Neutrophil (primary cell): ENCODE results near the gene INTS1.

Experiments used
- H3K27ac ChIP-seq: fragments of 200-600 bp; sonication (generic); 2 replicates; pipeline ENCODE4 v1.5.1; 2016; ENCODE audit warnings: mild to moderate bottlenecking, moderate library complexity
- H3K27me3 ChIP-seq: fragments of 200-600 bp; sonication (generic); 2 replicates; pipeline ENCODE4 v1.6.0; 2016; ENCODE audit warnings: mild to moderate bottlenecking
- H3K36me3 ChIP-seq: fragments of 200-600 bp; sonication (generic); 2 replicates; pipeline ENCODE4 v1.5.1; 2017
- H3K4me1 ChIP-seq, 2 experiments: fragments of 200-600 bp in 1 of 2; sonication (generic) in 1 of 2; 1 replicate in 1 of 2; 2 replicates in 1 of 2; pipeline versions ENCODE4 v1.5.1 to v1.6.1; 2013 to 2016; ENCODE audit warnings: low read depth in 1 of 2, low read length in 1 of 2, mild to moderate bottlenecking in 1 of 2, moderate library complexity in 1 of 2; ENCODE audit not compliant: control insufficient read depth in 1 of 2, insufficient read depth in 1 of 2
- H3K4me3 ChIP-seq, 2 experiments: fragments of 200-600 bp in 1 of 2; sonication (generic) in 1 of 2; 1 replicate in 1 of 2; 2 replicates in 1 of 2; pipeline ENCODE4 v1.5.1; 2013 to 2016; ENCODE audit warnings: low read depth in 1 of 2, low read length in 1 of 2, mild to moderate bottlenecking in 1 of 2, moderate library complexity in 1 of 2
- H3K9me3 ChIP-seq: fragments of 200-600 bp; sonication (generic); 2 replicates; pipeline ENCODE4 v1.5.1; 2016
- TF ChIP-seq, protein P1 (sequence below): fragments of 200-600 bp; sonication (generic); IDR thresholded peaks from 2 replicates; pipeline ENCODE4 v1.5.1; 2016; ENCODE audit warnings: antibody characterized with exemption

Gene INTS1, protein sequence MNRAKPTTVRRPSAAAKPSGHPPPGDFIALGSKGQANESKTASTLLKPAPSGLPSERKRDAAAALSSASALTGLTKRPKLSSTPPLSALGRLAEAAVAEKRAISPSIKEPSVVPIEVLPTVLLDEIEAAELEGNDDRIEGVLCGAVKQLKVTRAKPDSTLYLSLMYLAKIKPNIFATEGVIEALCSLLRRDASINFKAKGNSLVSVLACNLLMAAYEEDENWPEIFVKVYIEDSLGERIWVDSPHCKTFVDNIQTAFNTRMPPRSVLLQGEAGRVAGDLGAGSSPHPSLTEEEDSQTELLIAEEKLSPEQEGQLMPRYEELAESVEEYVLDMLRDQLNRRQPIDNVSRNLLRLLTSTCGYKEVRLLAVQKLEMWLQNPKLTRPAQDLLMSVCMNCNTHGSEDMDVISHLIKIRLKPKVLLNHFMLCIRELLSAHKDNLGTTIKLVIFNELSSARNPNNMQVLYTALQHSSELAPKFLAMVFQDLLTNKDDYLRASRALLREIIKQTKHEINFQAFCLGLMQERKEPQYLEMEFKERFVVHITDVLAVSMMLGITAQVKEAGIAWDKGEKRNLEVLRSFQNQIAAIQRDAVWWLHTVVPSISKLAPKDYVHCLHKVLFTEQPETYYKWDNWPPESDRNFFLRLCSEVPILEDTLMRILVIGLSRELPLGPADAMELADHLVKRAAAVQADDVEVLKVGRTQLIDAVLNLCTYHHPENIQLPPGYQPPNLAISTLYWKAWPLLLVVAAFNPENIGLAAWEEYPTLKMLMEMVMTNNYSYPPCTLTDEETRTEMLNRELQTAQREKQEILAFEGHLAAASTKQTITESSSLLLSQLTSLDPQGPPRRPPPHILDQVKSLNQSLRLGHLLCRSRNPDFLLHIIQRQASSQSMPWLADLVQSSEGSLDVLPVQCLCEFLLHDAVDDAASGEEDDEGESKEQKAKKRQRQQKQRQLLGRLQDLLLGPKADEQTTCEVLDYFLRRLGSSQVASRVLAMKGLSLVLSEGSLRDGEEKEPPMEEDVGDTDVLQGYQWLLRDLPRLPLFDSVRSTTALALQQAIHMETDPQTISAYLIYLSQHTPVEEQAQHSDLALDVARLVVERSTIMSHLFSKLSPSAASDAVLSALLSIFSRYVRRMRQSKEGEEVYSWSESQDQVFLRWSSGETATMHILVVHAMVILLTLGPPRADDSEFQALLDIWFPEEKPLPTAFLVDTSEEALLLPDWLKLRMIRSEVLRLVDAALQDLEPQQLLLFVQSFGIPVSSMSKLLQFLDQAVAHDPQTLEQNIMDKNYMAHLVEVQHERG (N-terminal part only)

DNA sequence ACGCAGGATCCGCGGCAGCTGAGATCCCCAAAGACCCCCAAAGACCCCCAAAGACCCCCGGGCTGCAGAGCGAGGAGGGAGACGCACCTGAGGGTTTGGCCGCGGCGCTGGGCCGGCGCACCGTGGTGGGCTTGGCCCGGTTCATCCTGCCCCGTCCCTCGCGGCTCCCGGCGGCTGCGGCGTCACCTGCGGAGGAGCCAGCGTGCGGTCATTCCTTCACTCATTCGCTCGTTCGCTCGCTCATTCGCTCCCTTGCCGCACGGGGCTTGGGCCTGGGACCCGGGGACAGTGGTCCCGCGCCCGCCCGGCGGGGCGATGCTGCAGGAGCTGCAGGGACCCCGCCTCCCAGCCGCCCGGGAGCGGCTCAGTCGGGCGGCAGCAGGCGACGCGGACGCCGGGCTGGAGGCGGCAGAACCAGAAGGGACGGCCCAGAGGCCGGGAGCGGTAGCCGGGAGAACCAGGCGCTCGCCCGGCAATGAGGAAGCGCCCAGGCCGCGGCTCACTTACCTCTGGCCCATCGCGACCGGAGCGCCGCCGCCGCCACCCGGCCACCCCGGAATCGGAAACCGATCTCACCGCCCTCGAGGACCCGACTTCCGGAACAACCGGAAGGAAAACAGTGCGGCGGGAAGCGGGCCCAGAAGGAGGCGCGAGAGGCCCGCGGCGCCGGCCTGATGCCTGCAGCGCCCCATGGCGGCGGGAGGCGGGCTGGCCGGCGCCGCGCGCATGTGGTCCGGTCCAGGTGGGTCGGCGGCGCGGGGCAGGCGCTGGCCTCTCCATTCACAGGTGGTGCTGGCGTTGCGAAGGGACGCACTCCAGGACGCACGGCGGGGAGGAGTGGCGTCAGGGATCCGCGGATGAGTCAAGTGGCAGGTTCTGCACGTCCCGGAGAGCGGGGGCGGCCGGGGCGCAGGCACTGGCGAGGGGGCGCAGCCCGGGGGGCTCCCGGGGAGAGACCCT lies at the start of gene INTS1:
Gene INTS1, minus strand, starts transcription at position 574 of the 960 bp plus-strand sequence. Its CDS starts 429 bp downstream, at position 145.
- Histone ChIP-seq H3K4me1 (peaks cover 33 to 36% of the 10 kb centered on the region in 2 experiments), H3K9me3 (no peaks in the 10 kb centered on the region), H3K27ac (peak within 1 kb of the TSS; percentile 91), H3K27me3 (no peaks in the 10 kb centered on the region), H3K4me3 (peak within 1 kb of the TSS; percentile 87 to 93), H3K36me3 (peaks cover 39% of the 10 kb centered on the region)
- TF ChIP-seq, protein P1, sequence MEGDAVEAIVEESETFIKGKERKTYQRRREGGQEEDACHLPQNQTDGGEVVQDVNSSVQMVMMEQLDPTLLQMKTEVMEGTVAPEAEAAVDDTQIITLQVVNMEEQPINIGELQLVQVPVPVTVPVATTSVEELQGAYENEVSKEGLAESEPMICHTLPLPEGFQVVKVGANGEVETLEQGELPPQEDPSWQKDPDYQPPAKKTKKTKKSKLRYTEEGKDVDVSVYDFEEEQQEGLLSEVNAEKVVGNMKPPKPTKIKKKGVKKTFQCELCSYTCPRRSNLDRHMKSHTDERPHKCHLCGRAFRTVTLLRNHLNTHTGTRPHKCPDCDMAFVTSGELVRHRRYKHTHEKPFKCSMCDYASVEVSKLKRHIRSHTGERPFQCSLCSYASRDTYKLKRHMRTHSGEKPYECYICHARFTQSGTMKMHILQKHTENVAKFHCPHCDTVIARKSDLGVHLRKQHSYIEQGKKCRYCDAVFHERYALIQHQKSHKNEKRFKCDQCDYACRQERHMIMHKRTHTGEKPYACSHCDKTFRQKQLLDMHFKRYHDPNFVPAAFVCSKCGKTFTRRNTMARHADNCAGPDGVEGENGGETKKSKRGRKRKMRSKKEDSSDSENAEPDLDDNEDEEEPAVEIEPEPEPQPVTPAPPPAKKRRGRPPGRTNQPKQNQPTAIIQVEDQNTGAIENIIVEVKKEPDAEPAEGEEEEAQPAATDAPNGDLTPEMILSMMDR = peak; percentile 88

DNA sequence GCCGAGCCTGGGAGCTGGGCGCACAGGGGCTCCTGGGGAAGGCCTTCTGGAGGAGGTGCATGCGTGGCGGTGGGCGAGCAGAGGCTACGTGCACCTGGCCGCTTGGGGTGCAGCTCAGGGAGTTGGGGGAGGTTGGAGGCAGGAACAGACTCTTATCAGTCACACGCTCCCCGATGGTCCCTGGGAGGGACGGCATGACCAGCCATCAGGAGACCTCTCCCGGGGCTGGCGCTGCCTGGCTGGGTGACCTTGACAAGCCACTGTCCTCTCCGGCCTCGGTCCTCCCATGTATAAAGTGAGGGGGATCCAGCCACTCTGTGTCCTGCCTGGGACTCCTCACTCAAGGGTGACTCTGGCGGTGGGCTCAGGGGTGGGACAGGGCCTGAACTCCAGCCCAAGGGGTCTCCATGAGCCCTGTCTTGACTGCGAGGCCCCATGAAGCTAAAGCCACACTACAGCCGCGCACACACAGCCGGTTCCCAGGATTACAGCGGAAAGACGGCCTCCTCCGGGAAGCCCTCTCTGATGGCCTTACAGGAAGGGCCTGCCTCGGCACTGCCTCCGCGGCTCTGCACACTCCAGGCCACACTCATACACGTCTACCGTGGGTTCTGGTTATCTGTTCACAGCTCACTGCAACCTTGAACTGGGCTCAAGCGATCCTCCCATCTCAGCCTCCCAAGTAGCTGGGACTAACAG lies 49.5 kb upstream of the INTS1 start:
- no peaks in the 10 kb centered on the region for H3K36me3 ChIP-seq
- H3K4me1 ChIP-seq = no peaks in the 10 kb centered on the region
- H3K4me3 ChIP-seq = no peak overlapping the region
- H3K27ac ChIP-seq = no peak overlapping the region
- TF ChIP-seq, protein P1 = no peak
- no peaks in the 10 kb centered on the region for H3K9me3 ChIP-seq
- no peaks in the 10 kb centered on the region for H3K27me3 ChIP-seq

DNA sequence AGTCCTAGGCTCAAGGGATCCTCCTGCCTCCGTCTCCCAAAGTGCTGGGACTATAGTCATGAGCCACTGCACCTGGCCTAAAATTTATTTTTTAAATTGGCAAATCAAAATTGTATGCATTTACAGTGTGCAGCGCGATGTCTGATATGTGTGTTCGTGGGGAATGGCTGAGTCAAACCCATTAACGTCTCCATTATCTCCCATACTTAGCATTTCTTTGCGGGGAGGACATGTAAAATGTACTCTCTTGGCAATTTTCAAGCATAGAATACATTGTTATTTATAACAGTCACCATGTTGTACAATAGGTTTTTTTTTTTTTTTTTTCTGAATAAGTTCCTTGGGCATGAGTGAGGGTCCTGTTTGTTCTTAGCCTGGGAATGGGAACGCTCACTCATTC lies 48.0 kb upstream of the INTS1 start:
- Histone ChIP-seq H3K4me3 (no peak overlapping the region), H3K27ac (no peak overlapping the region), H3K4me1 (no peaks in the 10 kb centered on the region), H3K9me3 (no peaks in the 10 kb centered on the region), H3K36me3 (no peaks in the 10 kb centered on the region), H3K27me3 (no peaks in the 10 kb centered on the region)
- TF ChIP-seq, protein P1 = no peak

DNA sequence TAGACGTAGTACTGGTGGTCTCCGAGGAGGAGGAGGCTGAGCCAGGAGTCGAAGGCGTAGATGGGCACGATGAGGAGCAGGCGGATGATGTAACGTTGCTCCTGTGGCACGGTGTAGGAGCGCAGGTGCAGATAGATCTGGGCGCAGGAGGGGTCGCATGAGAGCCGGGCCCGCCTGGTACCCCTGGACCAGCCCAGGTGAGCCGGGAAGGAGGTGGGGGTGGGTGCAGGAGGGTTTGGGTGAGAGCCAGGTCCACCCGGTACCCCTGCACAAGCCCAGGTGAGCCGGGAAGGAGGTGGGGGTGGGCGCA lies 46.6 kb upstream of the INTS1 start:
- Histone ChIP-seq H3K9me3 (no peaks in the 10 kb centered on the region), H3K27me3 (no peaks in the 10 kb centered on the region), H3K4me3 (no peak overlapping the region), H3K27ac (no peak overlapping the region), H3K4me1 (no peaks in the 10 kb centered on the region), H3K36me3 (no peaks in the 10 kb centered on the region)
- TF ChIP-seq, protein P1 = no peak
